Esophagus squamous epithelium (tissue), 5 donors: ENCODE measurements around the gene POGLUT2. TPM values are rescaled to one million over a fixed set of nuclear protein-coding genes. Genes with fewer than 3 reads are reported as not detected.
A peak's percentile ranks its signal among the peaks of the same experiment; 100 is the strongest.

Experiments
- DNase-seq: peaks from one replicate; lab custom pipeline; 2025; lab: John Stamatoyannopoulos, UW
- H3K27ac ChIP-seq, 4 donors: fragments of 200-600 bp; sonication (generic); one replicate each; pipeline ENCODE4 v1.5.1; 2016 to 2019; ENCODE audit warnings: mild to moderate bottlenecking in 1 of 4
- H3K27me3 ChIP-seq, 4 donors: fragments of 200-600 bp; sonication (generic); 1 replicate in 3 of 4; 2 replicates in 1 of 4; pipeline versions ENCODE4 v1.5.1 to v1.6.0; 2017 to 2021; ENCODE audit warnings: antibody characterized with exemption in 1 of 4
- H3K36me3 ChIP-seq, 3 donors: fragments of 200-600 bp; sonication (generic); one replicate each; pipeline ENCODE4 v1.5.1; 2016 to 2019
- H3K4me1 ChIP-seq, 3 donors: fragments of 200-600 bp; sonication (generic); one replicate each; pipeline ENCODE4 v1.5.1; 2017 to 2019
- H3K4me3 ChIP-seq, 4 donors: fragments of 200-600 bp; sonication (generic); 1 replicate in 3 of 4; 2 replicates in 1 of 4; pipeline ENCODE4 v1.5.1; 2016 to 2019; ENCODE audit warnings: mild to moderate bottlenecking in 2 of 4, moderate library complexity in 1 of 4
- H3K9me3 ChIP-seq, 3 donors: fragments of 200-600 bp; sonication (generic); one replicate each; pipeline ENCODE4 v1.5.1; 2016 to 2019
- POLR2A ChIP-seq, 4 donors: fragments of 450-650 bp; IDR thresholded peaks; one replicate each; pipeline ENCODE4 v1.6.1; 2017; ENCODE audit warnings: antibody characterized with exemption in 4 of 4, mild to moderate bottlenecking in 4 of 4, moderate library complexity in 3 of 4
- WGBS, 2 donors: methylation state at CpG; one replicate each; pipeline ENCODE4 v1.1.5; 2018; 5-methylcytosine and 5-hydroxymethylcytosine counted together
- intact Hi-C: fragments of 100-400 bp; cut with DNase I; formaldehyde crosslinking; loops from one replicate; pipeline ENCODE4 v1.15.0; 2022
- total RNA-seq, 4 donors: library from RNA; depleted of rRNA; stranded (reverse); fragments of >200 nt; gene quantifications; one replicate each; pipeline ENCODE4 v1.1.0, GENCODE V29; 2016
- TF ChIP-seq, protein P1 (sequence below), 6 experiments: fragments of 450-650 bp in 4 of 6; fragments of 200-600 bp in 2 of 6; sonication (generic) in 2 of 6; IDR thresholded peaks; one replicate each; pipeline ENCODE4 v1.5.1; 2016 to 2019; ENCODE audit warnings: antibody characterized with exemption in 6 of 6, mild to moderate bottlenecking in 4 of 6, moderate library complexity in 4 of 6
- donor health status: DM: yes; HTN: yes; CAD: no.

POGLUT2 gene
- total RNA-seq, 4 donors from 2014 or later: 0.50 to 3.2 (median 1.8) TPM

DNA sequence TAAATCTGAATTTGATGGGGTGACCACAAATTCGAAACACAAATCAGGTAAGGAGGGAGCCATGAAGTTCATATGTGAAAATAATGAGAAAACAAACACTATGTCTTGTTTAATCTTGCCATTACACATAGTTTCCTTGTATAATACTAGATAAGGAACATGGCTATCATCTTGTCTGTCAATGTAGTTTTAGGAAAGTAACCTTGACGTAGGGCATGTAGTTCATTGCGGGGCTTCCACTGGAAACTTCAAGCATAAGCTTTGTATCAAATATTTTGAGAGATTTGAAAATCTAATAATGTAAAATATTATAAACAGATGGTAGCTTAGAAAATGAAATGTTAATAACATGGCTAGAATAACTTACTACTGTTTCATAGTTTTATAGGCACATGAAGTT, 8.9 kb upstream of the POGLUT2 start:
- Histone ChIP-seq H3K27ac (no peak overlapping the region), H3K36me3 (peaks cover 0 to 35% (median 0%) of the 10 kb centered on the region in 3 donors), H3K4me3 (no peak overlapping the region), H3K4me1 (no peaks in the 10 kb centered on the region), H3K27me3 (no peaks in the 10 kb centered on the region), H3K9me3 (peaks cover 0 to 7% (median 0%) of the 10 kb centered on the region in 3 donors)
- intact Hi-C loops: no loop called here
- TF ChIP-seq, protein P1, sequence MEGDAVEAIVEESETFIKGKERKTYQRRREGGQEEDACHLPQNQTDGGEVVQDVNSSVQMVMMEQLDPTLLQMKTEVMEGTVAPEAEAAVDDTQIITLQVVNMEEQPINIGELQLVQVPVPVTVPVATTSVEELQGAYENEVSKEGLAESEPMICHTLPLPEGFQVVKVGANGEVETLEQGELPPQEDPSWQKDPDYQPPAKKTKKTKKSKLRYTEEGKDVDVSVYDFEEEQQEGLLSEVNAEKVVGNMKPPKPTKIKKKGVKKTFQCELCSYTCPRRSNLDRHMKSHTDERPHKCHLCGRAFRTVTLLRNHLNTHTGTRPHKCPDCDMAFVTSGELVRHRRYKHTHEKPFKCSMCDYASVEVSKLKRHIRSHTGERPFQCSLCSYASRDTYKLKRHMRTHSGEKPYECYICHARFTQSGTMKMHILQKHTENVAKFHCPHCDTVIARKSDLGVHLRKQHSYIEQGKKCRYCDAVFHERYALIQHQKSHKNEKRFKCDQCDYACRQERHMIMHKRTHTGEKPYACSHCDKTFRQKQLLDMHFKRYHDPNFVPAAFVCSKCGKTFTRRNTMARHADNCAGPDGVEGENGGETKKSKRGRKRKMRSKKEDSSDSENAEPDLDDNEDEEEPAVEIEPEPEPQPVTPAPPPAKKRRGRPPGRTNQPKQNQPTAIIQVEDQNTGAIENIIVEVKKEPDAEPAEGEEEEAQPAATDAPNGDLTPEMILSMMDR (IDR thresholded peaks at IDR 0.05): no peak
- no peak for TF ChIP-seq POLR2A (IDR thresholded peaks at IDR 0.05)
- DNase-seq: no peak
- WGBS, 2 donors: 95 to 99% methylated on average over 3 of the region's 3 CpGs

DNA sequence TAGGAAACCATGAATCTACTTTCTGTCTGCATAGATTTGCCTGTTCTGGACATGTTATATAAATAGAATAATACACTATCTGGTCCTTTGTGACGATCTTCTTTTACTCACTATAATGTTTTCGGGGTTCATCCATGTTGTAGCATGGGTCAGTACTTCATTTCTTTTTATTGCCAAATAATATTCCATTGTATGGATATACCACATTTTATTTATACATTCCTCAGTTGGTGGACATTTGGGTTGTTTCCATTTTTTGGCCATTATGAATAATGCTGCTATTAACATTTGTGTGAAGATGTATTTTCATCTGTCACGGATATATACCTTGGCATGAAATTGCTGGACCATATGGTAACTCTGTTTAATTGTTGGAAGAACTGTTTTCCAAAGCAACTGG, 6.9 kb upstream of the POGLUT2 start:
- TF ChIP-seq POLR2A (IDR thresholded peaks at IDR 0.05): no peak
- TF ChIP-seq, protein P1 (IDR thresholded peaks at IDR 0.05): no peak
- WGBS, 2 donors: 97% methylated on average over 3 of the region's 3 CpGs
- Histone ChIP-seq H3K27me3 (no peaks in the 10 kb centered on the region), H3K27ac (no peak overlapping the region), H3K4me1 (peaks cover 5 to 15% (median 8%) of the 10 kb centered on the region in 3 donors), H3K9me3 (peaks cover 0 to under 1% (median 0%) of the 10 kb centered on the region in 3 donors), H3K4me3 (no peak overlapping the region), H3K36me3 (peaks cover 0 to 21% (median 0%) of the 10 kb centered on the region in 3 donors)
- no peak for DNase-seq
- intact Hi-C loops: no loop called here

DNA sequence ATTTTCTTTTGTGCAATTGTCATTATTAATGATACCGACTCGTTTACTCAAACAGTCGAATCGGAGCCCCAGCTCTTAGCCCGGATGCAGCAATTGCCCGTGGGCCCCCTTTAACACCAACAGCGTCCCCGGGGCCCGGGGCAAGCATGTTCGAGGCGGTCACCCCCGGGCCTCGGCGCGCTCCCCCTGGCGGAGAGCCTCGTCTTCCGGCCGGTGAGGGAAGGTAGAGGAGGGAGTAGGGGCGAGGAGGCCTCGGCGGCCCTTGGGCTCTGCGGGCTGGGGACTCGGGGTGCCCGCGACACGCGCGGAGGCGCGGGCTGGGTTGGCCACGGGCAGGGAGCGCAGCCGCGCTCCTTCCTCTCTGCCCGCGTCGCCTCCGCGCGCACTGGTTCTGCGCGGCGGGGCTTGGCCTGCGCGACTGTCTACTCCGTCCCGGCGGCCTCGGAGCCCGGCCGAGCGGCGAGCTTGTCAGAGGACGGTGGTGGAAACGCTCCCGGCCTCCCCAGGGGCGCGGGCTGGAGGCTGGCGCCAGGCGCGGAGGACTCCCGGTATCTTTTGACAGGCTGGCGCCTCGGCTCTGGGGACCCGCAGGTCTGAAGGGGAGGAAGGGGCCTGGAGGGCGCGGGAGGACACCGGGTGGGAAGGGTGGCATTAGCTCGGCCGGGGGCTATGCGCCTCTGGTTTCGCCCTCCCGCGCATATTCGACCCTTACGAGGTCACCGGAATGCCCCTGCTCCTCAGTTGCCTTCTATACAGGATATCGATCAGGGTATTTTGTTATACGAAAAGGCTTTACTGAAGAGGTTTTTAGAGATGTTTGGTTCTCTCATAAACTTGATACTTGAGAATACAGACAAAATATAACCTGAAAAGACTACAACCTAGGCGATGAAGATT, 1.6 kb upstream of the POGLUT2 start:
- Histone ChIP-seq H3K4me1 (peaks cover 5 to 36% (median 10%) of the 10 kb centered on the region in 3 donors), H3K4me3 (peak overlapping the region; percentile 63 to 86 (median 65))

DNA sequence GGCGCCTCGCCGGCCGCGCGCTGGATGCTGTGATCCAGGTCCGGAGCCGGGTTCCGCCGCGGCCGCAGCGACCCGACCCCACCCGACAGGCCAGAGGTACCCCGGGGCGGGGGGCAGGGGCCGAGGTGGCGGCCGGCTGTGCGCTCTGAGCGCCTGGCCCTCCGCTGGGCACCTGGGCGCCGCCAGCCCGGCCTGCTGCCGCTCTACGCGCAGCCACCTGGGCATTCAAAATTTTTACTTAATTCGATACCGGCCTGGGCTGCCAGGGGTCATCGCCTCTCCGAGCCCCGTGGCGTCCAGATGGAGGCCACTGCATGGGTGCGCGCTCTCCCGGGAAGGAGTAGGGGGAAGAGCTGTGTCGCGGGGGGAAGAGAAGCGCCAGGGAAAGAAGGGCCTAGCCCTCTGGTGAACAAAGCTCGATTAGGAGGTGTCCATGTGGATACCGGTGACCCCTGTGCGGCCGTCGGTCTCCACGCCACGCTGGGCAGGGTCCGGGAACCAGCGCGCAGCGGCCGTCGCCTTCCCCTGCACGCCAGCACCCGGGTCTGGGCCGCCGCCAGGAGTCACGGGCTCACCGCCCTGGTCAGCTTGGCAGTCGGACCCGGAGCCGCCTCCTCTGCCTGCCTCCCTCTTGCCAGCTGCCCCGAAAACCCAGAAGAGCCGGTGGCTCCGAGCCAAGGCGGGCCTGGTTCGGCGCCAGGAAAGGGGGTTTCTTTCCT, 809 bp upstream of the POGLUT2 start:
- 0 to 3% methylated on average over 3 to 12 of the region's 69 CpGs for WGBS, 2 donors
- intact Hi-C loops: no loop called here
- TF ChIP-seq, protein P1 (IDR thresholded peaks at IDR 0.05): no peak
- no peak for TF ChIP-seq POLR2A (IDR thresholded peaks at IDR 0.05)

More for the DNA sequence above, 1.6 kb upstream of the POGLUT2 start:
- 3 to 12% methylated on average over 12 to 30 of the region's 81 CpGs for WGBS, 2 donors
- DNase-seq: peak; percentile 3
- intact Hi-C loops: no loop called here
- Histone ChIP-seq H3K27me3 (no peaks in the 10 kb centered on the region), H3K36me3 (no peaks in the 10 kb centered on the region), H3K27ac (peak overlapping the region; percentile 80 to 91 (median 87)), H3K9me3 (no peaks in the 10 kb centered on the region)
- TF ChIP-seq POLR2A (IDR thresholded peaks at IDR 0.05): peak in 1 of 4 donors; percentile 25
- TF ChIP-seq, protein P1 (IDR thresholded peaks at IDR 0.05): peak; percentile 62 to 78 (median 64)

More for the DNA sequence above, 809 bp upstream of the POGLUT2 start:
- Histone ChIP-seq H3K4me1 (peaks cover 5 to 36% (median 10%) of the 10 kb centered on the region in 3 donors), H3K36me3 (no peaks in the 10 kb centered on the region), H3K27ac (peak overlapping the region; percentile 80 to 91 (median 87)), H3K4me3 (peak overlapping the region; percentile 63 to 86 (median 65)), H3K9me3 (no peaks in the 10 kb centered on the region), H3K27me3 (no peaks in the 10 kb centered on the region)
- no peak for DNase-seq
